ENCODE measurements around the gene TMTC1.

DNA sequence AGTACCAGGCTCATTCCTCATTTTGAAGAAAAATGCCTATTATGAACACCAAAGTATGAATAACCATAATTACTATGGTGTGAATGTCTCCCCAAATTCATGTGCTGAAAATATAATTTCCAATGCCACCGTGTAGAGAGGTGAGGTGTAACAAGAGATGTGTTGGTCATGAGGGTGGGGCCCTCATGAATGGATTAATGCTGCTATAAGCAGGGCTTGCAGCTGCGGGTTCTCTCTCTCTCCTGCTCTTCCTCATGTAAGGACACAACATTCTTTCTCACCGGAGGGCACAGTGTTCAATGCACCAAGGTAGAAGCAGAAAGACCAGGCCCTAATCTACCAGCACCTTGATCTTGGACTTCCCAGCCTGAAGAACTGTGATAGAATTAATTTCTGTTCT is 70.0 kb downstream of the TMTC1 start:
- no peak for TF ChIP-seq ZNF274 (IDR thresholded peaks at IDR 0.05; ENCODE audit: borderline replicate concordance, extremely low read depth, low read length)
- TF ChIP-seq, protein P1, sequence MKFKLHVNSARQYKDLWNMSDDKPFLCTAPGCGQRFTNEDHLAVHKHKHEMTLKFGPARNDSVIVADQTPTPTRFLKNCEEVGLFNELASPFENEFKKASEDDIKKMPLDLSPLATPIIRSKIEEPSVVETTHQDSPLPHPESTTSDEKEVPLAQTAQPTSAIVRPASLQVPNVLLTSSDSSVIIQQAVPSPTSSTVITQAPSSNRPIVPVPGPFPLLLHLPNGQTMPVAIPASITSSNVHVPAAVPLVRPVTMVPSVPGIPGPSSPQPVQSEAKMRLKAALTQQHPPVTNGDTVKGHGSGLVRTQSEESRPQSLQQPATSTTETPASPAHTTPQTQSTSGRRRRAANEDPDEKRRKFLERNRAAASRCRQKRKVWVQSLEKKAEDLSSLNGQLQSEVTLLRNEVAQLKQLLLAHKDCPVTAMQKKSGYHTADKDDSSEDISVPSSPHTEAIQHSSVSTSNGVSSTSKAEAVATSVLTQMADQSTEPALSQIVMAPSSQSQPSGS (IDR thresholded peaks at IDR 0.05; ENCODE audit: low read length) = no peak
- no peak for TF ChIP-seq POLR2A (IDR thresholded peaks at IDR 0.05; ENCODE audit: control extremely low read depth in 1 of 2, low read depth in 2 of 2, low read length in 2 of 2)
- TF ChIP-seq CEBPB (IDR thresholded peaks at IDR 0.05; ENCODE audit: low read depth, low read length) = no peak
- no peak for TF ChIP-seq KDM4A (IDR thresholded peaks at IDR 0.05; ENCODE audit: low read depth, low read length, severe bottlenecking)
- TF ChIP-seq, protein P2, sequence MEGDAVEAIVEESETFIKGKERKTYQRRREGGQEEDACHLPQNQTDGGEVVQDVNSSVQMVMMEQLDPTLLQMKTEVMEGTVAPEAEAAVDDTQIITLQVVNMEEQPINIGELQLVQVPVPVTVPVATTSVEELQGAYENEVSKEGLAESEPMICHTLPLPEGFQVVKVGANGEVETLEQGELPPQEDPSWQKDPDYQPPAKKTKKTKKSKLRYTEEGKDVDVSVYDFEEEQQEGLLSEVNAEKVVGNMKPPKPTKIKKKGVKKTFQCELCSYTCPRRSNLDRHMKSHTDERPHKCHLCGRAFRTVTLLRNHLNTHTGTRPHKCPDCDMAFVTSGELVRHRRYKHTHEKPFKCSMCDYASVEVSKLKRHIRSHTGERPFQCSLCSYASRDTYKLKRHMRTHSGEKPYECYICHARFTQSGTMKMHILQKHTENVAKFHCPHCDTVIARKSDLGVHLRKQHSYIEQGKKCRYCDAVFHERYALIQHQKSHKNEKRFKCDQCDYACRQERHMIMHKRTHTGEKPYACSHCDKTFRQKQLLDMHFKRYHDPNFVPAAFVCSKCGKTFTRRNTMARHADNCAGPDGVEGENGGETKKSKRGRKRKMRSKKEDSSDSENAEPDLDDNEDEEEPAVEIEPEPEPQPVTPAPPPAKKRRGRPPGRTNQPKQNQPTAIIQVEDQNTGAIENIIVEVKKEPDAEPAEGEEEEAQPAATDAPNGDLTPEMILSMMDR (IDR thresholded peaks at IDR 0.05; ENCODE audit: control extremely low read depth in 1 of 3, insufficient read depth in 1 of 3, low read depth in 1 of 3, low read length in 3 of 3) = no peak
